Osteocyte (in vitro differentiated cells): ENCODE data around the gene NOC2L. TPM values are rescaled to one million over a fixed set of nuclear protein-coding genes. Genes with fewer than 3 reads are reported as not detected.

Source experiments
- DNase-seq: peaks from one replicate; pipeline ENCODE4 v3.0.0; 2021; ENCODE audit warnings: mixed read lengths; ENCODE audit not compliant: unreplicated experiment; ENCODE audit errors: extremely low spot score
- H3K27ac Mint-ChIP-seq: one replicate; pipeline ENCODE4 v1.8.0; 2021; ENCODE audit warnings: mild to moderate bottlenecking, mixed read lengths; ENCODE audit not compliant: unreplicated experiment
- H3K27me3 Mint-ChIP-seq: one replicate; pipeline ENCODE4 v1.8.0; 2021; ENCODE audit warnings: mixed read lengths; ENCODE audit not compliant: unreplicated experiment
- H3K36me3 Mint-ChIP-seq: one replicate; pipeline ENCODE4 v1.8.0; 2021; ENCODE audit warnings: mixed read lengths; ENCODE audit not compliant: unreplicated experiment
- H3K4me1 Mint-ChIP-seq: one replicate; pipeline ENCODE4 v1.8.0; 2021; ENCODE audit warnings: mixed read lengths; ENCODE audit not compliant: unreplicated experiment
- H3K4me3 Mint-ChIP-seq: one replicate; pipeline ENCODE4 v1.8.0; 2021; ENCODE audit warnings: mild to moderate bottlenecking, moderate library complexity, mixed read lengths; ENCODE audit not compliant: unreplicated experiment
- H3K9me3 Mint-ChIP-seq: one replicate; pipeline ENCODE4 v1.8.0; 2021; ENCODE audit warnings: mixed read lengths; ENCODE audit not compliant: unreplicated experiment
- CTCF ChIP-seq: fragments of 200-600 bp; sonication (generic); IDR thresholded peaks from 2 replicates; pipeline ENCODE4 v1.5.0; 2021; ENCODE audit warnings: antibody characterized with exemption, mild to moderate bottlenecking, moderate library complexity
- total RNA-seq: library from RNA; stranded (reverse); gene quantifications from 2 replicates; pipeline ENCODE4 v1.2.1, GENCODE V29; 2021

NOC2L gene
- total RNA-seq, 1 donor from 2014 or later, result 60.5 TPM

DNA sequence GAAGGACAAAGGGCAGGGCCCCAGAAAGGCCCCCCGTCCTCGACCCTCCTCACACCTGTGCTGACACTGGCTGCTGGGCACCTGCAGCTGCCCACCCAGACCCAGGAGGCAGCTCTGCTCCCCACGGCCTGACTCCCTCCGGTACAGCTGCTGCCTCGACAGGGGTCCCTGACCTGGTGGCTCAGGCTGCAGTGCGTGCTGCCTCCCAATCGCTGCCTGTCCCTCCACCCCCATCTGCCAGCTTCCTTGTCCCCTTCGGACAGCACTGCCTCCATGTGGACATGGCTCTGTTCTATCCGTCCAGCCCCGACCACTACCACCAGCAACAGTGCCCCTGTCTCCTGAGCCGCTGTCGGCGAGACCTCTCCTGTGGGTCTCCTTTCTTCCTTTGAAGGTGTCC is 4.1 kb downstream of the NOC2L start:
- H3K27ac Mint-ChIP-seq, result no peak overlapping the region
- DNase-seq, result no peak
- TF ChIP-seq CTCF, result no peak
- H3K27me3 Mint-ChIP-seq, result no peaks in the 10 kb centered on the region
- no peak overlapping the region for H3K4me3 Mint-ChIP-seq
- no peaks in the 10 kb centered on the region for H3K9me3 Mint-ChIP-seq
- peaks cover 29% of the 10 kb centered on the region for H3K36me3 Mint-ChIP-seq
- peaks cover 13% of the 10 kb centered on the region for H3K4me1 Mint-ChIP-seq

DNA sequence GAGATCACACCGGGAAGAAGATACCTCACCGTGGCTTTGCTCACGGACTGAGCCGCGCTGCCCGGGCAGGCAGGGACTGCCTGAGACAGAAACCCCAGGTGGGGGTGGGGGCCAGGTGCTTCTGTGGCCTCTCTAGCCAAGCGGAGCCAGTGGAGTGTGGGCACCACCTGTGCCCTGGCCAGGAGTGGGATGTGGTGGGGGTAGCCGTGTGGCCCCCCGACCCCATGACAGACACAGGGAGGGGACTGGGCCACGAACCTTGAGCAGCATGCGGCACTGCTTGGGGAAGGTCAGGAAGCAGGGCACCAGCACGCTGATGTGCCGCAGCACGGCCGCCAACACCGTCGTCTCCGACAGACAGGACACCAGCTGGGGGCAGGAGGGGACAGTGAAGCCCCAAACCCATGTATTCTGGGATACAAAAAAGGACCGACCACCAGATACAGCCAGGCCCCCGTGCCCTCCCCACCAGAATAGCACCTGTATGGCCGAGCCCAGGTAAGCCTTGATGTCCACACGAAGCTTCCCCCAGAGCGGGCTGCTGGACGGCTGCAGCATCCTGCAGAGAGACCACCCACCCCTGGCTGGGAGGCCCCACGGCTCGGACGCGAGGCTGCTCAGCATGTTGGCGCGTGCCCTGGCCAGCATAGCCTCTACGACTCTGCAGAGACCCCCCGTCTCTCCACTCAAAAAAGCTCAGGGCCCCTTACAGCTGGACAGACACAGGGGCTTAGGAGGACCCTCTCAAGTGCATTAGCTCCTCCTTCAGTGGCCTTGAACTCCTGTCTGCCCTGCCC is 5.3 kb downstream of the NOC2L start:
- H3K4me3 Mint-ChIP-seq, result no peak overlapping the region

DNA sequence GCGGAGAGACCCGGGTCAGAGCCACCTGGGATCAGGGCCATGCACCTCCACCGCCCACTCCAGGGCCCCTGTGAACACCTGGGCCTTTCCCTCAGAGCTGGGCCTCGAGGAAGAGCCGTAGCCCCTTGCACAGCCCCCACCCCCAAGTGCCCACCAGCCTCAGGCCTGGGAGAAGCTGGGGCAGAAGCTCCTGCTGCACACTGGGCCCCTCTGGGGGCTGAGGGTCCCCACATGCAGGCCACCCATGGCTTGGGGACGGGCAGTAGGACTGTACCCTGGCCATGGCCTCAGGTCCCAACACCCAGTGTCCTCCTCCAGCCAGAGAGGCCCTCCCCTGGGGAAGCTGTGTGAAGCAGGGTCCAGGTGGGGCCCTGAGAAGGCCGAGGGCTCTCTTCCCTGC is 6.5 kb downstream of the NOC2L start:
- no peaks in the 10 kb centered on the region for H3K27me3 Mint-ChIP-seq
- DNase-seq, result no peak
- TF ChIP-seq CTCF, result no peak
- no peak overlapping the region for H3K27ac Mint-ChIP-seq
- no peak overlapping the region for H3K4me3 Mint-ChIP-seq
- H3K9me3 Mint-ChIP-seq, result no peaks in the 10 kb centered on the region
- H3K36me3 Mint-ChIP-seq, result peaks cover 37% of the 10 kb centered on the region
- H3K4me1 Mint-ChIP-seq, result peaks cover 4% of the 10 kb centered on the region

More for the DNA sequence above, 5.3 kb downstream of the NOC2L start:
- Mint-ChIP-seq H3K27ac (no peak overlapping the region), H3K36me3 (peaks cover 37% of the 10 kb centered on the region), H3K4me1 (peaks cover 13% of the 10 kb centered on the region), H3K27me3 (no peaks in the 10 kb centered on the region), H3K9me3 (no peaks in the 10 kb centered on the region)
- TF ChIP-seq CTCF, result no peak
- DNase-seq, result no peak

- Mint-ChIP-seq H3K4me3 (no peak overlapping the region), H3K27ac (no peak overlapping the region)
These were observed 6.9 kb downstream of the NOC2L start for GRCh38 chr1:952201-952600.

More at GRCh38 chr1:952201-952600, 6.9 kb downstream of the NOC2L start:
- no peaks in the 10 kb centered on the region for H3K27me3 Mint-ChIP-seq
- no peaks in the 10 kb centered on the region for H3K9me3 Mint-ChIP-seq
- no peak for DNase-seq
- TF ChIP-seq CTCF, result no peak
- H3K4me1 Mint-ChIP-seq, result peaks cover under 1% of the 10 kb centered on the region
- peaks cover 38% of the 10 kb centered on the region for H3K36me3 Mint-ChIP-seq
